Neural cell (in vitro differentiated cells): Measurements from ENCODE around the gene PLD2. TPM values are rescaled to one million over a fixed set of nuclear protein-coding genes. Genes with fewer than 3 reads are reported as not detected.

ENCODE experiments used
- H2AFZ ChIP-seq: fragments of 200-600, 300-800 bp; sonication (generic), shearing (Covaris generic); 2 replicates; pipeline ENCODE4 v1.6.0; 2014; ENCODE audit warnings: low read depth, mild to moderate bottlenecking, antibody characterized with exemption, low read length, moderate library complexity
- H3F3A ChIP-seq: fragments of 200-600 bp; shearing (Covaris generic); 2 replicates; pipeline ENCODE4 v1.6.1; 2016; ENCODE audit warnings: mild to moderate bottlenecking, moderate library complexity, mixed read lengths, antibody characterized with exemption, low read length; ENCODE audit not compliant: insufficient read depth, poor library complexity, severe bottlenecking
- H3K27ac ChIP-seq: fragments of 200-600, 300-800 bp; sonication (generic), shearing (Covaris generic); 2 replicates; pipeline ENCODE4 v1.5.1; 2014; ENCODE audit warnings: mild to moderate bottlenecking, low read length, moderate library complexity
- H3K27me3 ChIP-seq: fragments of 300-800, 200-600 bp; sonication (generic), shearing (Covaris generic); 2 replicates; pipeline ENCODE4 v1.6.0; 2014; ENCODE audit warnings: mild to moderate bottlenecking, low read depth, low read length, moderate library complexity; ENCODE audit not compliant: insufficient read depth
- H3K36me3 ChIP-seq: fragments of 300-800, 200-600 bp; sonication (generic), shearing (Covaris generic); 2 replicates; pipeline ENCODE4 v1.5.1; 2014; ENCODE audit warnings: mild to moderate bottlenecking, antibody characterized with exemption, low read length, moderate library complexity; ENCODE audit not compliant: insufficient read depth
- H3K4me2 ChIP-seq: fragments of 300-800, 200-600 bp; sonication (generic), shearing (Covaris generic); 2 replicates; pipeline ENCODE4 v1.6.0; 2014; ENCODE audit warnings: mild to moderate bottlenecking, low read length
- H3K4me3 ChIP-seq: fragments of 300-800, 200-600 bp; sonication (generic), shearing (Covaris generic); 2 replicates; pipeline ENCODE4 v1.5.1; 2014; ENCODE audit warnings: mild to moderate bottlenecking, low read length, moderate library complexity
- H3K79me2 ChIP-seq: fragments of 200-600 bp; shearing (Covaris generic); replicated peaks from 2 replicates; pipeline ENCODE4 v1.6.0; 2014; ENCODE audit warnings: mild to moderate bottlenecking, low read length, moderate library complexity; ENCODE audit not compliant: insufficient read depth
- H3K9ac ChIP-seq: fragments of 300-800, 200-600 bp; sonication (generic), shearing (Covaris generic); 2 replicates; pipeline ENCODE4 v1.6.1; 2016; ENCODE audit warnings: mild to moderate bottlenecking, low read length, mixed read lengths
- H3K9me2 ChIP-seq: fragments of 200-600 bp; shearing (Covaris generic); 2 replicates; pipeline ENCODE4 v1.6.1; 2016; ENCODE audit warnings: mild to moderate bottlenecking, low read length, mixed read lengths; ENCODE audit not compliant: insufficient read depth
- H3K9me3 ChIP-seq: fragments of 200-600, 300-800 bp; sonication (generic), shearing (Covaris generic); 2 replicates; pipeline ENCODE4 v1.6.1; 2016; ENCODE audit warnings: mild to moderate bottlenecking, mixed run types, low read length, moderate library complexity, mixed read lengths
- H4K20me1 ChIP-seq: fragments of 200-600 bp; shearing (Covaris generic); 2 replicates; pipeline ENCODE4 v1.6.1; 2016; ENCODE audit warnings: mild to moderate bottlenecking, mixed run types; ENCODE audit not compliant: insufficient read depth
- CTCF ChIP-seq: fragments of 450-650 bp; IDR thresholded peaks from 2 replicates; pipeline ENCODE4 v1.5.1; 2014; ENCODE audit warnings: antibody characterized with exemption, mild to moderate bottlenecking, moderate library complexity; ENCODE audit not compliant: poor library complexity, severe bottlenecking
- EP300 ChIP-seq: fragments of 450-650 bp; conservative IDR thresholded peaks from 2 replicates; pipeline ENCODE4 v1.6.1; 2014; ENCODE audit warnings: antibody characterized with exemption, mild to moderate bottlenecking, moderate library complexity; ENCODE audit not compliant: poor library complexity, severe bottlenecking
- EZH2 ChIP-seq: fragments of 200-600, 300-800 bp; shearing (Covaris generic), sonication (generic); IDR thresholded peaks from 2 replicates; pipeline ENCODE4 v1.6.1; 2014; ENCODE audit warnings: antibody characterized with exemption, low read length, borderline replicate concordance, mild to moderate bottlenecking; ENCODE audit not compliant: insufficient read depth, poor library complexity, severe bottlenecking
- MXI1 ChIP-seq: fragments of 450-650 bp; conservative IDR thresholded peaks from 2 replicates; pipeline ENCODE4 v1.6.1; 2014; ENCODE audit warnings: antibody characterized with exemption, mild to moderate bottlenecking; ENCODE audit not compliant: poor library complexity, severe bottlenecking
- POLR2AphosphoS5 ChIP-seq: IDR thresholded peaks from 2 replicates; pipeline ENCODE4 v1.6.1; 2012
- RAD21 ChIP-seq: fragments of 450-650 bp; conservative IDR thresholded peaks from 2 replicates; pipeline ENCODE4 v1.6.1; 2014; ENCODE audit warnings: antibody characterized with exemption, mild to moderate bottlenecking, moderate library complexity
- REST ChIP-seq: IDR thresholded peaks from 2 replicates; pipeline ENCODE4 v1.6.1; 2012; ENCODE audit warnings: borderline replicate concordance
- SMC3 ChIP-seq: fragments of 450-650 bp; conservative IDR thresholded peaks from 2 replicates; pipeline ENCODE4 v1.6.1; 2014; ENCODE audit warnings: antibody characterized with exemption, mild to moderate bottlenecking, moderate library complexity; ENCODE audit not compliant: poor library complexity
- TAF1 ChIP-seq: IDR thresholded peaks from 2 replicates; pipeline ENCODE4 v1.6.1; 2012; ENCODE audit warnings: low read depth
- polyA plus RNA-seq: library from polyadenylated mRNA; depleted of rRNA; stranded (reverse); fragments of >200 nt; gene quantifications from 2 replicates; pipeline ENCODE4 v1.2.3, GENCODE V29; 2014

PLD2 gene
- polyA plus RNA-seq, 1 donor from 2014 or later = 2.0 TPM

GRCh38 chr17:4822835-4823234 is 15.9 kb downstream of the PLD2 start:
- Histone ChIP-seq H3K9me3 (no peaks in the 10 kb centered on the region), H3K4me2 (no peak overlapping the region), H3K36me3 (no peaks in the 10 kb centered on the region), H2AFZ (no peak overlapping the region), H3K27ac (no peak overlapping the region), H3K79me2 (no peaks in the 10 kb centered on the region), H3K9ac (no peak overlapping the region), H3F3A (no peaks in the 10 kb centered on the region), H4K20me1 (no peaks in the 10 kb centered on the region), H3K27me3 (no peaks in the 10 kb centered on the region), H3K4me3 (no peak overlapping the region), H3K9me2 (no peaks in the 10 kb centered on the region)
- TF ChIP-seq TAF1 (no peak), CTCF (no peak), SMC3 (no peak), EP300 (no peak), MXI1 (no peak), REST (no peak), EZH2 (no peak), RAD21 (no peak), POLR2AphosphoS5 (no peak)

DNA sequence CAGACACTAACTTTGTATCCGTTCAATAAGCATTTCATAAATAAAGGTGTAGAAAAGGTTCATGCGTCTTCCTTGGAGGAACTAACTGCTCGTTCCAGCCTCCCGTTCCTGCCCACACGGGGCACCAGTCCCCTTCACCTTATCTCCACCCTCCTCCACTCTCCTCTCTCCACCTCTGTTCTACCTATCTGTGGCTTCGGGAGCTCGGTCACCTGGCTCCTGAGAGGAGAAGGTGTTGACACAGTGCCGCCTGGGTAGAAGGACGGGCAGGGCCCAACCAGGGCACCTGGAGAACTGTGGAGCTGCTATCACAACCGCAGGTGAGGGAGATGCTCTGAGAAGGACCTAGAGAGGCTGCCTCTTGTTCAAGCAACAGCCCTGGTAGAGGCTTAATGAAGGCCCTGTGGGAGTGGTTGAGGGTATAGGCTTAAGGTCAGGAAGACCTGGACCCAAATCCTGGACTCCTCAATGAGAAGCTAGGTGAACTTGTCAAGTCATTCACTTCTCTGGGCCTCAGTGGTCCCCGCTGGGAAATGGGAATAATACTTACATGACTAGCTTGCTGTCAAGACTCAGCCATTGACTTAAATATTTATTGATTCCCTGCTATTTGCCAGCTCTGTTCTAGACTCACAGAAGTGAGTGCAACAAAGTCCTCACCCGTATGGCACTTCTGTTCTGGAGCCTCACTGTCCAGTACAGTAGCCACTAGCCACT is 16.6 kb downstream of the PLD2 start:
- H3K36me3 ChIP-seq = no peaks in the 10 kb centered on the region
- H3F3A ChIP-seq = no peaks in the 10 kb centered on the region
- no peak overlapping the region for H2AFZ ChIP-seq
- H3K9me2 ChIP-seq = no peaks in the 10 kb centered on the region
- no peaks in the 10 kb centered on the region for H3K79me2 ChIP-seq
- TF ChIP-seq TAF1 (no peak), EZH2 (no peak), REST (no peak), POLR2AphosphoS5 (no peak), EP300 (no peak), MXI1 (no peak), RAD21 (no peak)
- no peaks in the 10 kb centered on the region for H3K9me3 ChIP-seq
- no peaks in the 10 kb centered on the region for H4K20me1 ChIP-seq
- H3K4me3 ChIP-seq = no peak overlapping the region
- no peak overlapping the region for H3K27ac ChIP-seq
- no peak overlapping the region for H3K4me2 ChIP-seq
- H3K27me3 ChIP-seq = no peaks in the 10 kb centered on the region
- no peak overlapping the region for H3K9ac ChIP-seq
